Activated T-helper 2 cell treated with anti-CD3 and anti-CD28 coated beads, Interferon-gamma antibody, Interleukin-2, Interleukin-4, amounts not matched to agents 10 μg/mL and 5 μg/mL and 100 μg/mL, durations not matched to agents 14 hours and 24 hours and 36 hours (primary cell): ENCODE measurements around the gene ME1. TPM values are rescaled to one million over a fixed set of nuclear protein-coding genes. Genes with fewer than 3 reads are reported as not detected.

Experiments
- DNase-seq: peaks from one replicate; pipeline ENCODE4 v3.0.0; 2021; ENCODE audit warnings: low spot score
- H3K27ac Mint-ChIP-seq: one replicate; pipeline ENCODE4 v1.8.0; 2021; ENCODE audit warnings: mixed read lengths
- H3K27me3 Mint-ChIP-seq: one replicate; pipeline ENCODE4 v1.8.0; 2021; ENCODE audit warnings: low read depth, mixed read lengths
- H3K36me3 Mint-ChIP-seq: one replicate; pipeline ENCODE4 v1.8.0; 2021; ENCODE audit warnings: low read depth, mixed read lengths
- H3K4me1 Mint-ChIP-seq: one replicate; pipeline ENCODE4 v1.8.0; 2021; ENCODE audit warnings: low read depth, mixed read lengths
- H3K4me3 Mint-ChIP-seq: one replicate; pipeline ENCODE4 v1.8.0; 2021; ENCODE audit warnings: low read depth, mild to moderate bottlenecking, moderate library complexity, mixed read lengths
- H3K9me3 Mint-ChIP-seq: one replicate; pipeline ENCODE4 v1.8.0; 2021; ENCODE audit warnings: mixed read lengths
- intact Hi-C: fragments of 100-400 bp; cut with micrococcal nuclease; formaldehyde crosslinking; loops from one replicate; pipeline ENCODE4 v1.15.1; 2023
- total RNA-seq: library from RNA; stranded (reverse); gene quantifications from 2 replicates; pipeline ENCODE4 v1.2.3, GENCODE V29; 2022

Gene ME1
- total RNA-seq: 0.05 TPM in 1 of 2 replicates, not detected in the other

GRCh38 chr6:83430611-83431544 lies at the start of gene ME1:
Gene ME1 (minus strand): TSS chr6:83431051. CDS start chr6:83430954, 97 bp downstream.
- peak within 1 kb of the TSS; percentile 30 for H3K4me3 Mint-ChIP-seq
- intact Hi-C loops: no loop called here

GRCh38 chr6:83480470-83480869 lies 49.6 kb upstream of the ME1 start:
- no peaks in the 10 kb centered on the region for H3K36me3 Mint-ChIP-seq
- no peaks in the 10 kb centered on the region for H3K4me1 Mint-ChIP-seq
- no peak overlapping the region for H3K4me3 Mint-ChIP-seq
- H3K9me3 Mint-ChIP-seq: no peaks in the 10 kb centered on the region
- DNase-seq: no peak
- H3K27me3 Mint-ChIP-seq: no peaks in the 10 kb centered on the region
- H3K27ac Mint-ChIP-seq: no peak overlapping the region
- intact Hi-C loops: no loop called here

More at GRCh38 chr6:83430611-83431544, at the start of gene ME1:
- no peaks in the 10 kb centered on the region for H3K36me3 Mint-ChIP-seq
- peaks cover 18% of the 10 kb centered on the region for H3K27me3 Mint-ChIP-seq
- peaks cover 2% of the 10 kb centered on the region for H3K4me1 Mint-ChIP-seq
- peak; percentile 11 for DNase-seq
- H3K27ac Mint-ChIP-seq: no peak within 1 kb of the TSS
- H3K9me3 Mint-ChIP-seq: no peaks in the 10 kb centered on the region

GRCh38 chr6:83479389-83479788 lies 48.5 kb upstream of the ME1 start:
- H3K9me3 Mint-ChIP-seq: no peaks in the 10 kb centered on the region
- H3K27ac Mint-ChIP-seq: no peak overlapping the region
- H3K4me3 Mint-ChIP-seq: no peak overlapping the region
- intact Hi-C loops: no loop called here
- no peaks in the 10 kb centered on the region for H3K4me1 Mint-ChIP-seq
- no peaks in the 10 kb centered on the region for H3K27me3 Mint-ChIP-seq
- H3K36me3 Mint-ChIP-seq: no peaks in the 10 kb centered on the region
- DNase-seq: no peak

GRCh38 chr6:83476971-83477370 lies 46.1 kb upstream of the ME1 start:
- H3K27ac Mint-ChIP-seq: no peak overlapping the region
- no peaks in the 10 kb centered on the region for H3K4me1 Mint-ChIP-seq
- no peak for DNase-seq
- H3K36me3 Mint-ChIP-seq: no peaks in the 10 kb centered on the region
- H3K4me3 Mint-ChIP-seq: no peak overlapping the region
- intact Hi-C loops: no loop called here
- H3K27me3 Mint-ChIP-seq: no peaks in the 10 kb centered on the region
- H3K9me3 Mint-ChIP-seq: no peaks in the 10 kb centered on the region

- no peak for DNase-seq
- no peak overlapping the region for H3K4me3 Mint-ChIP-seq
- no peaks in the 10 kb centered on the region for H3K4me1 Mint-ChIP-seq
These were observed 43.5 kb upstream of the ME1 start for GRCh38 chr6:83474309-83474708.

GRCh38 chr6:83472767-83473166 lies 41.9 kb upstream of the ME1 start:
- H3K27me3 Mint-ChIP-seq: peaks cover 2% of the 10 kb centered on the region
- no peak overlapping the region for H3K4me3 Mint-ChIP-seq
- no peak overlapping the region for H3K27ac Mint-ChIP-seq
- H3K36me3 Mint-ChIP-seq: no peaks in the 10 kb centered on the region
- H3K9me3 Mint-ChIP-seq: no peaks in the 10 kb centered on the region
- intact Hi-C loops: no loop called here
- DNase-seq: no peak
- no peaks in the 10 kb centered on the region for H3K4me1 Mint-ChIP-seq

More at GRCh38 chr6:83474309-83474708, 43.5 kb upstream of the ME1 start:
- Mint-ChIP-seq H3K27me3 (no peaks in the 10 kb centered on the region), H3K36me3 (no peaks in the 10 kb centered on the region), H3K27ac (no peak overlapping the region), H3K9me3 (no peaks in the 10 kb centered on the region)
- intact Hi-C loops: no loop called here

- DNase-seq: no peak
- H3K4me1 Mint-ChIP-seq: no peaks in the 10 kb centered on the region
- H3K4me3 Mint-ChIP-seq: no peak overlapping the region
- no peak overlapping the region for H3K27ac Mint-ChIP-seq
- no peaks in the 10 kb centered on the region for H3K36me3 Mint-ChIP-seq
- H3K9me3 Mint-ChIP-seq: no peaks in the 10 kb centered on the region
- H3K27me3 Mint-ChIP-seq: peaks cover 2% of the 10 kb centered on the region
- intact Hi-C loops: no loop called here
These were observed 39.7 kb upstream of the ME1 start for GRCh38 chr6:83470587-83470986.

- Mint-ChIP-seq H3K27ac (no peak overlapping the region), H3K9me3 (no peaks in the 10 kb centered on the region), H3K36me3 (no peaks in the 10 kb centered on the region), H3K4me3 (no peak overlapping the region), H3K4me1 (no peaks in the 10 kb centered on the region), H3K27me3 (peaks cover 2% of the 10 kb centered on the region)
- DNase-seq: no peak
- intact Hi-C loops: no loop called here
These were observed 39.1 kb upstream of the ME1 start for GRCh38 chr6:83470001-83470400.

- Mint-ChIP-seq H3K4me3 (no peak overlapping the region), H3K4me1 (no peaks in the 10 kb centered on the region), H3K27me3 (peaks cover 2% of the 10 kb centered on the region), H3K36me3 (no peaks in the 10 kb centered on the region), H3K27ac (no peak overlapping the region), H3K9me3 (no peaks in the 10 kb centered on the region)
- no peak for DNase-seq
- intact Hi-C loops: no loop called here
These were observed 36.8 kb upstream of the ME1 start for GRCh38 chr6:83467620-83468036.

GRCh38 chr6:83466328-83466727 lies 35.5 kb upstream of the ME1 start:
- H3K4me3 Mint-ChIP-seq: no peak overlapping the region
- intact Hi-C loops: no loop called here
- H3K27me3 Mint-ChIP-seq: peaks cover 2% of the 10 kb centered on the region
- no peak overlapping the region for H3K27ac Mint-ChIP-seq
- H3K36me3 Mint-ChIP-seq: no peaks in the 10 kb centered on the region
- no peaks in the 10 kb centered on the region for H3K4me1 Mint-ChIP-seq
- DNase-seq: no peak
- H3K9me3 Mint-ChIP-seq: no peaks in the 10 kb centered on the region

- Mint-ChIP-seq H3K36me3 (no peaks in the 10 kb centered on the region), H3K27me3 (peaks cover 2% of the 10 kb centered on the region), H3K4me1 (no peaks in the 10 kb centered on the region), H3K9me3 (no peaks in the 10 kb centered on the region), H3K27ac (no peak overlapping the region), H3K4me3 (no peak overlapping the region)
- DNase-seq: no peak
- intact Hi-C loops: no loop called here
These were observed 33.7 kb upstream of the ME1 start for GRCh38 chr6:83464381-83465140.

- Mint-ChIP-seq H3K4me3 (no peak overlapping the region), H3K9me3 (no peaks in the 10 kb centered on the region), H3K36me3 (no peaks in the 10 kb centered on the region), H3K27ac (no peak overlapping the region), H3K4me1 (no peaks in the 10 kb centered on the region), H3K27me3 (peaks cover 2% of the 10 kb centered on the region)
- intact Hi-C loops: no loop called here
- no peak for DNase-seq
These were observed 33.0 kb upstream of the ME1 start for GRCh38 chr6:83463886-83464285.

GRCh38 chr6:83462524-83462923 lies 31.7 kb upstream of the ME1 start:
- intact Hi-C loops: no loop called here
- Mint-ChIP-seq H3K4me3 (no peak overlapping the region), H3K9me3 (no peaks in the 10 kb centered on the region), H3K4me1 (no peaks in the 10 kb centered on the region), H3K27me3 (no peaks in the 10 kb centered on the region), H3K36me3 (no peaks in the 10 kb centered on the region), H3K27ac (no peak overlapping the region)
- no peak for DNase-seq
